ENCODE data around the gene ADCY5.

DNA sequence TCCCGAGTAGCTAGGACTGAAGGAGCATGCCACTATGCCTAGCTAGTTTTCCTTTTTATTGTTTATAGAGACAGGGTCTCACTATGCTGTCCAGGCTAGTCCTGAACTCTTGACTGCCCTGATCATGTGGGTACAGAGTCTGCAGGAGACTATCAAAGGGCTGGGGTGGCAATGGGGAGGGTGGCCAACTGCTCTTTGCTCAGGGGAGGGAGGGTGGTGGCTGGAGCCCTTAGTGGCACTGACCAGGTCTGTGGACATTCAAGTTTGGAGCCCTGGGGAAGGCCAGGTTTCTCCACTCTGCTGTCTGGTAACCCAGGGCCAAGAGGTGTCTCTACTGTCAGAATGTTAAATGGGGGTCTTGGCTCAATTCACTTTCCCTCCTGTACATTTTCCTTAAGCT, 125.1 kb downstream of the ADCY5 start:
- TF ChIP-seq, protein P1, sequence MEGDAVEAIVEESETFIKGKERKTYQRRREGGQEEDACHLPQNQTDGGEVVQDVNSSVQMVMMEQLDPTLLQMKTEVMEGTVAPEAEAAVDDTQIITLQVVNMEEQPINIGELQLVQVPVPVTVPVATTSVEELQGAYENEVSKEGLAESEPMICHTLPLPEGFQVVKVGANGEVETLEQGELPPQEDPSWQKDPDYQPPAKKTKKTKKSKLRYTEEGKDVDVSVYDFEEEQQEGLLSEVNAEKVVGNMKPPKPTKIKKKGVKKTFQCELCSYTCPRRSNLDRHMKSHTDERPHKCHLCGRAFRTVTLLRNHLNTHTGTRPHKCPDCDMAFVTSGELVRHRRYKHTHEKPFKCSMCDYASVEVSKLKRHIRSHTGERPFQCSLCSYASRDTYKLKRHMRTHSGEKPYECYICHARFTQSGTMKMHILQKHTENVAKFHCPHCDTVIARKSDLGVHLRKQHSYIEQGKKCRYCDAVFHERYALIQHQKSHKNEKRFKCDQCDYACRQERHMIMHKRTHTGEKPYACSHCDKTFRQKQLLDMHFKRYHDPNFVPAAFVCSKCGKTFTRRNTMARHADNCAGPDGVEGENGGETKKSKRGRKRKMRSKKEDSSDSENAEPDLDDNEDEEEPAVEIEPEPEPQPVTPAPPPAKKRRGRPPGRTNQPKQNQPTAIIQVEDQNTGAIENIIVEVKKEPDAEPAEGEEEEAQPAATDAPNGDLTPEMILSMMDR (IDR thresholded peaks at IDR 0.05 in 8 of 11, conservative IDR thresholded peaks at IDR 0.05 in 3 of 11), result no peak
- no peak for TF ChIP-seq POLR2A (IDR thresholded peaks at IDR 0.05)
- TF ChIP-seq POLR2AphosphoS5 (IDR thresholded peaks at IDR 0.05), result no peak

Measured in spleen (tissue), 7 donors.